Smooth muscle cell of the coronary artery (primary cell): Measurements from ENCODE around the gene SMARCD3. TPM values are rescaled to one million over a fixed set of nuclear protein-coding genes. Genes with fewer than 3 reads are reported as not detected.

Source experiments
- total RNA-seq: library from RNA; depleted of rRNA; stranded (reverse); fragments of >200 nt; gene quantifications from 2 replicates; pipeline ENCODE4 v1.2.3, GENCODE V29; 2014; ENCODE audit warnings: low replicate concordance

SMARCD3 gene
- 20.7 and 55.0 TPM in 2 replicates for total RNA-seq

DNA sequence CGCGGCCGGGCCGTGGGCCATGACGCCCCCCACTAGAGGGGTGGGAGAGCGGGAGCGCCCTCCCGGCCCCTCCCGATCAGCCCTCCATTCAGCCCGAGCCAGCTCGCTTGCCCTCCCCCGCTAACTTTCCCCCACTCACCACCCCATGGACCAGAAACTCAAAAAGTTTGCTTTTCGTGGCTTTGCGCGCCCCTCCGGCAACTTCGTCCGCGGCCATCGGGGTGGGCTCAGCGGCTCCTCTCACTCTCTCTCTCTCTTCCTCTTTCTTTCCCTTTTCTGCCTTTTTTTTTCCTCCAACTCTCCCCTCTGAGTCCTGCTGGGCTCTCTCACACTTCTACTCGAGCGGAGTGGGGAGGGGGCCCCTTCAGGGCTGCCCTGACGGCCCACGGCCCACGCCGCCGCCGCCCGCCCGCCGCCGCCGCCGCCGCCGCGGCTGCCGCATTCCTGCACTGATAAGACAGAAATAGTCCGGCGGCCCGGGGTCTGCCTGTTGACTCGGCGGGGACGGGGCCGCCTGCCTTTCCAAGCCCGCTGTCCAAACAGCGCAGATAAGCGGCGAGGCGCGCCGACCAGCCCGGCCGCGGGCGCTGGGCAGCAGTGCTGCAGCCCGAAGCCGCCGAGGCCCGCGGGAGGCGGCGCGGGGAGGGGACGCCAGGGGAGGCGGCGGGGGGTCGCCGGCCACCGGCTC, at the start of gene SMARCD3:
TSS of gene SMARCD3 (minus strand) at position 349 of the 688 bp plus-strand sequence. CDS start at position 217, 132 bp downstream.

DNA sequence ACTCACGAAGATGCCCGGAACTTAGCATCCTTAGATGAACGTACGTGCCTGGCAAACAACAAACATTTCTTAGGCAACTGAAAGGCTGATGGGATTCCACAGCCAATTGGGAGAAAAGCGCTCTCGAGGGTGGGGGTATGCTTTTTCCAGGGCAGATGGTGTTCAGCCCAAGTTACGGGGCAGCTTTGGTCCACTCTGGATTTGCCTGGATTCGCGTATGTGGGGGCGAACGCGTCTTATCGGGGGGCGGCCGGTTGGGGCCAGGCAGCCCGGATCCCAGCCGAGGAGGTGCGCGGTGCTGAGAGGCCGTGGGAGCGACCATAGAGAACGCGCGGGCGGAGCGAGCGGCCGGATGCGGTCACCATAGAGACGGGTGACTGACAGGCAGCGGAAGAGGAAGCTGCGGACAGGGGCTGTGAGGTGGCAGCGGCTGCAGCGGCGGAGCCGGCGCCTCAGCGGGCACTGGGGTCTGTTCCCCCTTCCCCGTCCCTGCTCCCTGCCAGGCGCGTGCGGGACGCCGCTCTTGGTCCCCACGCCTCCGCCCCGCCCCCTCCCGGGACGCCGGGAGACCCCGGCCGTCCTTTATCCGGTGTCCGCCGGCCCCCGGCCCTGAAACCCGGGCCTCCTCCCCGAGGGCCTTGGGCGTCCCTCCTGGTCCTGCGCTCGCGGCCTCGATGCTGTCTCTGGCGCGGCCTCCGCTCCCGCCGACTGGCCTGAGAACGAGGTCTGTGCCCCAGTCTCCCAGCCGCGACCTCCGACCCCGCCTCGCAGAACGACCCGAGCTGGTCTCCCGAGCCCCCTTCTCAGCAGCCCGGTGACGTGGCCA, 16.2 kb downstream of the SMARCD3 start, which contains the start of gene CHPF2:
TSS of gene CHPF2 (plus strand) at position 393 of the 826 bp plus-strand sequence. CDS start 1,529 bp downstream, outside the sequence.

DNA sequence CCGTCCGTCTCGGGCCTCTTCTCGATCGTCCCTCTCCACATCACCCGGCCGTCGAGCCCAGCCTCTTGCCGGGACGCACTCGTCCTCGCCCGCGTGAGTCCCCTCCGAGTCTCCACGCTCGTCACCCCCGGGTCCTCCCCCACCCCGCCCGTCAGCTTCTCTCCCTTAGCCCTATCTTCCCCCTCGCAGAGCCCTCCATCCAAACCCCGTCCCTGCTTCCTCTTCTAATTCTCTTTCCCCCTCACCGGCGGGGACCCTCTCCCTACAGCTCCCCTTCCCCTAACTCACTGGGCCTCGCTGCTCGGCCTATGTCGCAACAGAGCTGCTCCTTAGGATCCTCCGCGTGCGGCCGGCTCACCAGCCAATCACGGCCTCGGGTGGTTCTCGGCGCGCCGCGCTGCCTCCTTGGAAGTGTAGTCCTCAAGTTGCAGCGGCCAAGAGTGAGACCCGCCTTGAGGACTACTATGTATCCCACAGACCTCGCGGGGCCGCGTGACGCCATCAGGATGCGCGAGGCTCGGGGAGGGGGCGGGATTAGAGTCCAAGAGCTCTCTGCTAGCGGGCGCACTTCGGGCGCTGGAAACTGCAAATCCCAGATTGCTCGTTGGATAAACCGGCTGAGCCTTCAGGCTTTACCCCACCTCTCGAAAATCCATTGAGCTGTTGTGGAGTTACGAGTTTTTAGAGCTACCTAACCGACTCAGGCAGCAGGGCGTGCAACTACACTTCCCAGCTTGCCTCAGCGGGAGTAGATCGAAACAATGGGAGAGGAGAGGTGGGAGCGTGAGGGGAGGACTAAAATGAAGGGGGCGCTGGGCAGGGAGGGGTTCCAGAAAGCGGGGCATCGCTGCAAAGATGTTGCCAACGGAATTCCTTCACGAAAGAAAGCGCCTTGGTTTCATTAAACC, 21.4 kb downstream of the SMARCD3 start, which contains the start of gene ABCF2:
TSS of gene ABCF2 (minus strand) at position 331 of the 908 bp plus-strand sequence. CDS start 747 bp downstream, outside the sequence.

DNA sequence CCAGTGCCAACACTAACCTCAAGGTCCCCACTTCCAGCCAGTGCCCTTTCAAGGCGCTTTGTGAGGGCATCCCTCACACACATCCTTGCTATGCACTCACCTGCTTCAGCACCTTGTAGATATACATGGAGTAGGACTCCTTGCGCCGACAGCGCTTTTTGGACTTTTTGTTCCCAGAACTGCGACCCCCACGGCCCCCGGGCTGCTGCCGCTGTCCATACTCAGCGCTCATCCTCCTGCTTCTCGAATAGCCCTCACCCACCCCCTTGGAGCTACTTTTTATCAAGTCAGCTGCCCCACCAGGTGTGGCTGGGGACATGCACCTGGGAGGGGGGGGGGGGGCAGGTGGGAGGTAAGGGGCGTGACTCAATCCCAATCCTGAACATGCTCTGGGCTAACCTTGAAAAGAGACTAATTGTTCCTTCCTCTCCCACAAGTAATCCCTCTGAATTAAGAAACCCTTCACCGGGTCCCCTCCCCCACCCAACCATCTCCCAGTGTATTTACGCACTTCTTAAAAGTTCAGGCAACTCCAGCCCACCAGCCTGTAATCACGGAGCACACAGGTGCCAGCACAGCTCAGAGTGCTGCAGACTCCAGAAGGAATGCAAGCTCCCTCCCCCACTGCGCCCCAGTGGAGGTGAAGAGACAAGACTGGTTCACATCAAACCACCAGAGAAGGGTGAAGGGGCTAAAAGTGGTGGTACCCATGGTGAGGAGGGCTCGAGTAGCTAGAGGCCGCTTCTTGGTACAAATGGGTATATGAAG, 38.2 kb downstream of the SMARCD3 start, which contains the start of gene H2BK1:
TSS of gene H2BK1 (minus strand) at position 402 of the 768 bp plus-strand sequence. CDS start at position 232, 170 bp downstream.

Other genes with a start within 250 kb of the SMARCD3 start
- gene ATG9B, start 224.2 kb downstream of the SMARCD3 start, total RNA-seq, result 0.23 TPM in 1 of 2 replicates, not detected in the other
- gene ABCB8, start 220.2 kb downstream of the SMARCD3 start, total RNA-seq, result 17.1 and 24.2 TPM in 2 replicates
- 0.23 TPM in 1 of 2 replicates, not detected in the other for gene ASIC3, start 200.2 kb downstream of the SMARCD3 start, total RNA-seq
- 18.5 and 35.2 TPM in 2 replicates for gene CDK5, start 190.8 kb downstream of the SMARCD3 start, total RNA-seq
- 89.1 and 103 TPM in 2 replicates for gene SLC4A2, start 189.1 kb downstream of the SMARCD3 start, total RNA-seq
- 40.1 and 78.2 TPM in 2 replicates for gene FASTK, start 167.9 kb downstream of the SMARCD3 start, total RNA-seq
- 7.8 and 22.4 TPM in 2 replicates for gene TMUB1, start 165.2 kb downstream of the SMARCD3 start, total RNA-seq
- gene AGAP3, start 162.2 kb downstream of the SMARCD3 start, total RNA-seq, result 31.1 and 36.3 TPM in 2 replicates
- gene GBX1, start 81.0 kb downstream of the SMARCD3 start, total RNA-seq, result not detected in 2 replicates
- not detected in 2 replicates for gene ASB10, start 61.4 kb downstream of the SMARCD3 start, total RNA-seq
- not detected in 2 replicates for gene H2BK1, start 38.2 kb downstream of the SMARCD3 start, total RNA-seq
- gene ABCF2, start 21.5 kb downstream of the SMARCD3 start, total RNA-seq, result 39.8 and 50.4 TPM in 2 replicates
- gene CHPF2, start 16.2 kb downstream of the SMARCD3 start, total RNA-seq, result 40.2 and 71.5 TPM in 2 replicates
- gene NUB1, start 93.1 kb upstream of the SMARCD3 start, total RNA-seq, result 32.2 and 35.6 TPM in 2 replicates
- gene WDR86, start 161.3 kb upstream of the SMARCD3 start, total RNA-seq, result 0.08 and 1.1 TPM in 2 replicates
- not detected in 2 replicates for gene CRYGN, start 191.4 kb upstream of the SMARCD3 start, total RNA-seq